ENCODE data around the gene IQGAP2. TPM values are rescaled to one million over a fixed set of nuclear protein-coding genes. Genes with fewer than 3 reads are reported as not detected.

IQGAP2 gene
- total RNA-seq, 1 donor from 2014 or later, result 8.8 TPM

- H3K36me3 Mint-ChIP-seq (ENCODE audit: unreplicated experiment), result no peaks in the 10 kb centered on the region
- H3K4me1 Mint-ChIP-seq (ENCODE audit: unreplicated experiment), result peaks cover 7% of the 10 kb centered on the region
- H3K27ac Mint-ChIP-seq (ENCODE audit: unreplicated experiment), result no peak overlapping the region
- DNase-seq (ENCODE audit: extremely low spot score, unreplicated experiment), result no peak
- no peaks in the 10 kb centered on the region for H3K9me3 Mint-ChIP-seq (ENCODE audit: unreplicated experiment)
- H3K4me3 Mint-ChIP-seq (ENCODE audit: unreplicated experiment), result no peak overlapping the region
- peaks cover 13% of the 10 kb centered on the region for H3K27me3 Mint-ChIP-seq (ENCODE audit: unreplicated experiment)
- no peak for TF ChIP-seq CTCF (IDR thresholded peaks at IDR 0.05)
Measured at GRCh38 chr5:76492819-76493189, 89.7 kb downstream of the IQGAP2 start.

- H3K27me3 Mint-ChIP-seq (ENCODE audit: unreplicated experiment), result peaks cover 12% of the 10 kb centered on the region
- peaks cover 7% of the 10 kb centered on the region for H3K4me1 Mint-ChIP-seq (ENCODE audit: unreplicated experiment)
- H3K4me3 Mint-ChIP-seq (ENCODE audit: unreplicated experiment), result no peak overlapping the region
- H3K36me3 Mint-ChIP-seq (ENCODE audit: unreplicated experiment), result no peaks in the 10 kb centered on the region
- H3K27ac Mint-ChIP-seq (ENCODE audit: unreplicated experiment), result no peak overlapping the region
- no peak for DNase-seq (ENCODE audit: extremely low spot score, unreplicated experiment)
- no peak for TF ChIP-seq CTCF (IDR thresholded peaks at IDR 0.05)
- no peaks in the 10 kb centered on the region for H3K9me3 Mint-ChIP-seq (ENCODE audit: unreplicated experiment)
Measured at GRCh38 chr5:76493190-76493837, 90.2 kb downstream of the IQGAP2 start.

- Mint-ChIP-seq H3K36me3 (ENCODE audit: unreplicated experiment) (no peaks in the 10 kb centered on the region), H3K4me3 (ENCODE audit: unreplicated experiment) (no peak overlapping the region), H3K27ac (ENCODE audit: unreplicated experiment) (no peak overlapping the region), H3K27me3 (ENCODE audit: unreplicated experiment) (peaks cover 9% of the 10 kb centered on the region), H3K9me3 (ENCODE audit: unreplicated experiment) (no peaks in the 10 kb centered on the region), H3K4me1 (ENCODE audit: unreplicated experiment) (peaks cover 7% of the 10 kb centered on the region)
- no peak for DNase-seq (ENCODE audit: extremely low spot score, unreplicated experiment)
- TF ChIP-seq CTCF (IDR thresholded peaks at IDR 0.05), result no peak
Measured at GRCh38 chr5:76494201-76494600, 91.1 kb downstream of the IQGAP2 start.

- no peaks in the 10 kb centered on the region for H3K9me3 Mint-ChIP-seq (ENCODE audit: unreplicated experiment)
- peaks cover 5% of the 10 kb centered on the region for H3K27me3 Mint-ChIP-seq (ENCODE audit: unreplicated experiment)
- H3K4me3 Mint-ChIP-seq (ENCODE audit: unreplicated experiment), result no peak overlapping the region
- H3K36me3 Mint-ChIP-seq (ENCODE audit: unreplicated experiment), result no peaks in the 10 kb centered on the region
- no peak for TF ChIP-seq CTCF (IDR thresholded peaks at IDR 0.05)
- peaks cover 4% of the 10 kb centered on the region for H3K4me1 Mint-ChIP-seq (ENCODE audit: unreplicated experiment)
- no peak for DNase-seq (ENCODE audit: extremely low spot score, unreplicated experiment)
- no peak overlapping the region for H3K27ac Mint-ChIP-seq (ENCODE audit: unreplicated experiment)
Measured at GRCh38 chr5:76495870-76496269, 92.8 kb downstream of the IQGAP2 start.

- Mint-ChIP-seq H3K36me3 (ENCODE audit: unreplicated experiment) (no peaks in the 10 kb centered on the region), H3K27me3 (ENCODE audit: unreplicated experiment) (peaks cover 5% of the 10 kb centered on the region), H3K4me1 (ENCODE audit: unreplicated experiment) (peaks cover 10% of the 10 kb centered on the region), H3K4me3 (ENCODE audit: unreplicated experiment) (no peak overlapping the region), H3K9me3 (ENCODE audit: unreplicated experiment) (no peaks in the 10 kb centered on the region), H3K27ac (ENCODE audit: unreplicated experiment) (no peak overlapping the region)
- TF ChIP-seq CTCF (IDR thresholded peaks at IDR 0.05), result no peak
- DNase-seq (ENCODE audit: extremely low spot score, unreplicated experiment), result no peak
Measured at GRCh38 chr5:76497065-76497460, 94.0 kb downstream of the IQGAP2 start.
